MM.1S (cell line): Measurements from ENCODE around the gene WFDC12.

ENCODE experiments used
- DNase-seq: peaks from one replicate; pipeline ENCODE4 v3.0.0-alpha.2; 2015
- H2AFZ ChIP-seq: fragments of 300-600 bp; sonication (generic); 2 replicates; pipeline ENCODE4 v1.6.0; 2016; ENCODE audit warnings: antibody characterized with exemption, low read length
- H3F3A ChIP-seq: fragments of 300-600 bp; sonication (generic); 2 replicates; pipeline ENCODE4 v1.6.1; 2016; ENCODE audit warnings: mild to moderate bottlenecking, antibody characterized with exemption, low read length, moderate library complexity, mixed read lengths; ENCODE audit not compliant: insufficient read depth
- H3K27ac ChIP-seq: fragments of 300-600 bp; sonication (generic); 2 replicates; pipeline ENCODE4 v1.5.1; 2016; ENCODE audit warnings: mild to moderate bottlenecking, low read length
- H3K27me3 ChIP-seq: fragments of 300-600 bp; sonication (generic); replicated peaks from 2 replicates; pipeline ENCODE4 v1.6.0; 2016; ENCODE audit warnings: low read length; ENCODE audit not compliant: insufficient read depth
- H3K36me3 ChIP-seq: fragments of 300-600 bp; sonication (generic); replicated peaks from 2 replicates; pipeline ENCODE4 v1.6.1; 2016; ENCODE audit warnings: mild to moderate bottlenecking, low read length, mixed read lengths; ENCODE audit not compliant: insufficient read depth
- H3K4me1 ChIP-seq: fragments of 300-600 bp; sonication (generic); 2 replicates; pipeline ENCODE4 v1.6.1; 2016; ENCODE audit warnings: low read length, mixed read lengths
- H3K4me2 ChIP-seq: fragments of 300-600 bp; sonication (generic); 2 replicates; pipeline ENCODE4 v1.6.0; 2016; ENCODE audit warnings: low read depth, low read length
- H3K4me3 ChIP-seq: fragments of 300-600 bp; sonication (generic); 2 replicates; pipeline ENCODE4 v1.5.1; 2016; ENCODE audit warnings: low read length, mixed read lengths
- H3K79me2 ChIP-seq: fragments of 300-600 bp; sonication (generic); 2 replicates; pipeline ENCODE4 v1.6.1; 2016; ENCODE audit warnings: mixed run types, low read length, mixed read lengths
- H3K9ac ChIP-seq: fragments of 300-600 bp; sonication (generic); 2 replicates; pipeline ENCODE4 v1.6.1; 2016; ENCODE audit warnings: low read length, mixed read lengths
- H3K9me2 ChIP-seq: fragments of 300-600 bp; sonication (generic); replicated peaks from 2 replicates; pipeline ENCODE4 v1.6.1; 2016; ENCODE audit warnings: mild to moderate bottlenecking, low read length, mixed read lengths; ENCODE audit not compliant: insufficient read depth
- H3K9me3 ChIP-seq: fragments of 300-600 bp; sonication (generic); replicated peaks from 2 replicates; pipeline ENCODE4 v1.6.1; 2016; ENCODE audit warnings: mild to moderate bottlenecking, low read length, mixed read lengths; ENCODE audit not compliant: insufficient read depth
- H4K20me1 ChIP-seq: fragments of 300-600 bp; sonication (generic); 2 replicates; pipeline ENCODE4 v1.6.1; 2016; ENCODE audit warnings: mild to moderate bottlenecking, low read length, moderate library complexity, mixed read lengths; ENCODE audit not compliant: insufficient read depth
- EZH2 ChIP-seq: fragments of 300-600 bp; sonication (generic); optimal IDR thresholded peaks from 2 replicates; pipeline ENCODE3; 2017; ENCODE audit warnings: low read depth, mild to moderate bottlenecking, antibody characterized with exemption, low read length, mixed read lengths
- EZH2phosphoT487 ChIP-seq: fragments of 300-600 bp; sonication (generic); IDR thresholded peaks from 2 replicates; pipeline ENCODE4 v1.6.1; 2018; ENCODE audit warnings: antibody characterized with exemption, low read length
- TF ChIP-seq, protein P1 (sequence below): fragments of 300-600 bp; sonication (generic); IDR thresholded peaks from 2 replicates; pipeline ENCODE4 v1.5.1; 2016; ENCODE audit warnings: antibody characterized with exemption, low read length, mixed read lengths

WFDC12 gene

GRCh38 chr20:45111285-45111684, 13.0 kb downstream of the WFDC12 start:
- H3K4me1 ChIP-seq: no peaks in the 10 kb centered on the region
- H3K27me3 ChIP-seq: no peaks in the 10 kb centered on the region
- no peak overlapping the region for H3K4me3 ChIP-seq
- H3K9me3 ChIP-seq: no peaks in the 10 kb centered on the region
- no peaks in the 10 kb centered on the region for H4K20me1 ChIP-seq
- H3K9ac ChIP-seq: no peak overlapping the region
- no peaks in the 10 kb centered on the region for H3K9me2 ChIP-seq
- no peak overlapping the region for H3K4me2 ChIP-seq
- DNase-seq: no peak
- TF ChIP-seq EZH2phosphoT487 (no peak), EZH2 (no peak)
- TF ChIP-seq, protein P1, sequence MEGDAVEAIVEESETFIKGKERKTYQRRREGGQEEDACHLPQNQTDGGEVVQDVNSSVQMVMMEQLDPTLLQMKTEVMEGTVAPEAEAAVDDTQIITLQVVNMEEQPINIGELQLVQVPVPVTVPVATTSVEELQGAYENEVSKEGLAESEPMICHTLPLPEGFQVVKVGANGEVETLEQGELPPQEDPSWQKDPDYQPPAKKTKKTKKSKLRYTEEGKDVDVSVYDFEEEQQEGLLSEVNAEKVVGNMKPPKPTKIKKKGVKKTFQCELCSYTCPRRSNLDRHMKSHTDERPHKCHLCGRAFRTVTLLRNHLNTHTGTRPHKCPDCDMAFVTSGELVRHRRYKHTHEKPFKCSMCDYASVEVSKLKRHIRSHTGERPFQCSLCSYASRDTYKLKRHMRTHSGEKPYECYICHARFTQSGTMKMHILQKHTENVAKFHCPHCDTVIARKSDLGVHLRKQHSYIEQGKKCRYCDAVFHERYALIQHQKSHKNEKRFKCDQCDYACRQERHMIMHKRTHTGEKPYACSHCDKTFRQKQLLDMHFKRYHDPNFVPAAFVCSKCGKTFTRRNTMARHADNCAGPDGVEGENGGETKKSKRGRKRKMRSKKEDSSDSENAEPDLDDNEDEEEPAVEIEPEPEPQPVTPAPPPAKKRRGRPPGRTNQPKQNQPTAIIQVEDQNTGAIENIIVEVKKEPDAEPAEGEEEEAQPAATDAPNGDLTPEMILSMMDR: no peak
- no peaks in the 10 kb centered on the region for H3K36me3 ChIP-seq
- H3K79me2 ChIP-seq: no peaks in the 10 kb centered on the region
- H3K27ac ChIP-seq: no peak overlapping the region
- H2AFZ ChIP-seq: no peak overlapping the region
- no peaks in the 10 kb centered on the region for H3F3A ChIP-seq

DNA sequence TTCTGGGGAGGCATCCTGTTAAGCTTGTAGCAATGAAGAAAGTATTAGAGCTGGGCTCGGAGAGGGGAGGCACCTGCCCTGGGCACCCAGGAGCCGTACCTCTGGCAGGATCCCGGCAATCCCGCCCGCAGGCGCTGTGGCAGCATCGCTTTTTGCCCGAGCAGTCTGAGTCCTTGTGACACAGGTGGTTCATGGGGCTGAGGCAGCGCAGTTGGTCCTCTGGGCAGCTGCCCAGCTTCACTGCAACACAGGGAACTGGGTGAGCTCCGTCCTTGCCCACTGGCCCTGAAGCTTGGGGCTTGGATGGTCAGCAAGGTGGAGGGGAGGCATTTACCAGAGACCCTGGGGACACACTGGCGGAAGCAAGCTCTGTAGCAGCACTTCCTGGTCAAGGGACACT, 14.0 kb downstream of the WFDC12 start:
- H3K4me3 ChIP-seq: no peak overlapping the region
- no peak overlapping the region for H2AFZ ChIP-seq
- no peaks in the 10 kb centered on the region for H3F3A ChIP-seq
- H3K9ac ChIP-seq: no peak overlapping the region
- H3K4me2 ChIP-seq: no peak overlapping the region
- H3K9me2 ChIP-seq: no peaks in the 10 kb centered on the region
- no peak for DNase-seq
- TF ChIP-seq EZH2: no peak
- TF ChIP-seq, protein P1: no peak
- no peaks in the 10 kb centered on the region for H3K79me2 ChIP-seq
- no peaks in the 10 kb centered on the region for H3K36me3 ChIP-seq
- H3K27ac ChIP-seq: no peak overlapping the region
- no peaks in the 10 kb centered on the region for H4K20me1 ChIP-seq
- H3K4me1 ChIP-seq: no peaks in the 10 kb centered on the region
- H3K27me3 ChIP-seq: no peaks in the 10 kb centered on the region
- no peaks in the 10 kb centered on the region for H3K9me3 ChIP-seq

GRCh38 chr20:45109634-45110033, 14.6 kb downstream of the WFDC12 start:
- no peaks in the 10 kb centered on the region for H3K79me2 ChIP-seq
- H3K36me3 ChIP-seq: no peaks in the 10 kb centered on the region
- H3F3A ChIP-seq: no peaks in the 10 kb centered on the region
- H3K4me3 ChIP-seq: no peak overlapping the region
- no peak overlapping the region for H3K27ac ChIP-seq
- no peak overlapping the region for H3K9ac ChIP-seq
- no peaks in the 10 kb centered on the region for H3K9me2 ChIP-seq
- no peaks in the 10 kb centered on the region for H4K20me1 ChIP-seq
- H3K4me1 ChIP-seq: no peaks in the 10 kb centered on the region
- no peak for TF ChIP-seq EZH2
- no peak for TF ChIP-seq EZH2phosphoT487
- TF ChIP-seq, protein P1: no peak
- no peak overlapping the region for H3K4me2 ChIP-seq
- no peaks in the 10 kb centered on the region for H3K9me3 ChIP-seq
- no peaks in the 10 kb centered on the region for H3K27me3 ChIP-seq
- no peak overlapping the region for H2AFZ ChIP-seq
- DNase-seq: no peak
